Skeletal muscle cell (primary cell): ENCODE data around the gene CIAPIN1.
A peak's percentile ranks its signal among the peaks of the same experiment; 100 is the strongest.

Experiments used
- DNase-seq: peaks from one replicate; pipeline ENCODE4 v3.0.0-alpha.2; 2010; ENCODE audit warnings: low read depth
- H3K4me3 ChIP-seq: 2 replicates; pipeline ENCODE4 v1.5.1; 2011; ENCODE audit warnings: low read depth, mild to moderate bottlenecking, control low read depth, low read length, moderate library complexity

The CIAPIN1 gene

GRCh38 chr16:57477531-57478202 is 30.5 kb upstream of the CIAPIN1 start:
- no peak for DNase-seq
- no peak overlapping the region for H3K4me3 ChIP-seq

GRCh38 chr16:57476546-57477410 is 29.6 kb upstream of the CIAPIN1 start:
- H3K4me3 ChIP-seq: no peak overlapping the region
- no peak for DNase-seq

GRCh38 chr16:57475711-57476339 is 28.6 kb upstream of the CIAPIN1 start:
- DNase-seq: peak; percentile 7
- no peak overlapping the region for H3K4me3 ChIP-seq

- H3K4me3 ChIP-seq: no peak overlapping the region
- no peak for DNase-seq
Measured at GRCh38 chr16:57474671-57475661, 27.8 kb upstream of the CIAPIN1 start.

GRCh38 chr16:57473906-57474305 is 26.7 kb upstream of the CIAPIN1 start:
- no peak for DNase-seq
- H3K4me3 ChIP-seq: no peak overlapping the region

GRCh38 chr16:57473176-57473840 is 26.1 kb upstream of the CIAPIN1 start:
- no peak for DNase-seq
- no peak overlapping the region for H3K4me3 ChIP-seq

- DNase-seq: no peak
- no peak overlapping the region for H3K4me3 ChIP-seq
Measured at GRCh38 chr16:57472665-57473060, 25.5 kb upstream of the CIAPIN1 start.

- no peak for DNase-seq
- no peak overlapping the region for H3K4me3 ChIP-seq
Measured at GRCh38 chr16:57471852-57472664, 24.9 kb upstream of the CIAPIN1 start.

GRCh38 chr16:57471209-57471608 is 24.0 kb upstream of the CIAPIN1 start:
- DNase-seq: no peak
- no peak overlapping the region for H3K4me3 ChIP-seq

- H3K4me3 ChIP-seq: no peak overlapping the region
- DNase-seq: no peak
Measured at GRCh38 chr16:57470711-57471110, 23.5 kb upstream of the CIAPIN1 start.

GRCh38 chr16:57469917-57470470 is 22.8 kb upstream of the CIAPIN1 start:
- no peak for DNase-seq

GRCh38 chr16:57469046-57469445 is 21.9 kb upstream of the CIAPIN1 start:
- no peak for DNase-seq
- no peak overlapping the region for H3K4me3 ChIP-seq

More at GRCh38 chr16:57469917-57470470, 22.8 kb upstream of the CIAPIN1 start:
- H3K4me3 ChIP-seq: no peak overlapping the region

- no peak overlapping the region for H3K4me3 ChIP-seq
- DNase-seq: no peak
Measured at GRCh38 chr16:57468346-57468745, 21.2 kb upstream of the CIAPIN1 start.

- H3K4me3 ChIP-seq: no peak overlapping the region
- DNase-seq: no peak
Measured at GRCh38 chr16:57464523-57464922, 17.3 kb upstream of the CIAPIN1 start.

- peak overlapping the region; percentile 68 for H3K4me3 ChIP-seq
- DNase-seq: no peak
Measured at GRCh38 chr16:57462978-57463362, 15.8 kb upstream of the CIAPIN1 start.

- DNase-seq: peak; percentile 47
- peak within 1 kb of the TSS; percentile 68 for H3K4me3 ChIP-seq
Measured at GRCh38 chr16:57462209-57462977, 15.2 kb upstream of the CIAPIN1 start, which contains the start of gene POLR2C. POLR2C (plus strand) TSS chr16:57462679; CDS start chr16:57462725, 46 bp downstream.

- no peak for DNase-seq
- no peak overlapping the region for H3K4me3 ChIP-seq
Measured at GRCh38 chr16:57452021-57452420, 4.8 kb upstream of the CIAPIN1 start.
